ENCODE measurements around the gene NTN5. TPM values are rescaled to one million over a fixed set of nuclear protein-coding genes. Genes with fewer than 3 reads are reported as not detected.

NTN5 gene
- total and polyA plus RNA-seq, 9 of the 15 experiments (the other 6 are each of a cell fraction or from before 2014, with no cell fraction given) = not detected

DNA sequence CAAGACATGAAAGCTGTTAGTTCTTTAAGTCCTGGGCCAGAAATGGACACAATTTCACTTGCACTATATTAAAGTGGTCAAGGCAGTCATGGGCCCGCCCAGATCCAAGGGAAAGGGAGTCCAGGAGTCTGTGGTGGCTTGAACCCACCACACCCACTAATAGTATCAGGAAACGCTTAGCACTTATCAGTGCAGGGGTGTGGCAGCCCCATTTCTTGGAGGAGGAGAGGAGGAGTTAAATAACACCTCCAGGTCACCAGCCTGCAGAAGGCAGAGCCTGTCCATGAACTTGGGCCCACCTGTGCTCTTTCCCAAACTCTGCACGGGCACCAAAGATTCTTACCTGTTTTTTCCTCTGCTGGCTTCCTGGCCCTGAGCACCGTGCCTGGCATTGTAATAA, 5.4 kb upstream of the NTN5 start (continued):
- TF ChIP-seq, protein P1, sequence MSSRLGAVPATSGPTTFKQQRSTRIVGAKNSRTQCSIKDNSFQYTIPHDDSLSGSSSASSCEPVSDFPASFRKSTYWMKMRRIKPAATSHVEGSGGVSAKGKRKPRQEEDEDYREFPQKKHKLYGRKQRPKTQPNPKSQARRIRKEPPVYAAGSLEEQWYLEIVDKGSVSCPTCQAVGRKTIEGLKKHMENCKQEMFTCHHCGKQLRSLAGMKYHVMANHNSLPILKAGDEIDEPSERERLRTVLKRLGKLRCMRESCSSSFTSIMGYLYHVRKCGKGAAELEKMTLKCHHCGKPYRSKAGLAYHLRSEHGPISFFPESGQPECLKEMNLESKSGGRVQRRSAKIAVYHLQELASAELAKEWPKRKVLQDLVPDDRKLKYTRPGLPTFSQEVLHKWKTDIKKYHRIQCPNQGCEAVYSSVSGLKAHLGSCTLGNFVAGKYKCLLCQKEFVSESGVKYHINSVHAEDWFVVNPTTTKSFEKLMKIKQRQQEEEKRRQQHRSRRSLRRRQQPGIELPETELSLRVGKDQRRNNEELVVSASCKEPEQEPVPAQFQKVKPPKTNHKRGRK (tag; IDR thresholded peaks at IDR 0.05) = no peak
- TF ChIP-seq CTBP1 (IDR thresholded peaks at IDR 0.05; ENCODE audit: borderline replicate concordance) (peak; percentile 81), GTF2A2 (tag; IDR thresholded peaks at IDR 0.05) (no peak), HMG20A (CRISPR knock-in tag; conservative IDR thresholded peaks at IDR 0.05) (no peak), NCOA2 (IDR thresholded peaks at IDR 0.05; ENCODE audit: partially characterized antibody in 2 of 2) (no peak), TAF1 (IDR thresholded peaks at IDR 0.05; ENCODE audit: control insufficient read depth, extremely low read depth, insufficient read depth, low read length, severe bottlenecking) (no peak), ZNF239 (CRISPR knock-in tag; IDR thresholded peaks at IDR 0.05) (no peak), NFYB (IDR thresholded peaks at IDR 0.05; ENCODE audit: extremely low read depth, insufficient read length) (no peak), CXXC5 (CRISPR knock-in tag; IDR thresholded peaks at IDR 0.05) (peak; percentile 57; the same call in 1 of the 2 replicates), JUN (IDR thresholded peaks at IDR 0.05; ENCODE audit: borderline replicate concordance, low read depth, low read length) (no peak), JUN (CRISPR knock-in tag; IDR thresholded peaks at IDR 0.05; ENCODE audit: borderline replicate concordance) (no peak), RCOR1 (IDR thresholded peaks at IDR 0.05; ENCODE audit: borderline replicate concordance in 1 of 2, low read depth in 2 of 2, low read length in 2 of 2) (peak in 1 of 2 experiments; percentile 73; a peak in 1 of 4 replicates), ZFX (CRISPR knock-in tag; IDR thresholded peaks at IDR 0.05) (no peak), RBM22 (IDR thresholded peaks at IDR 0.05; ENCODE audit: low read depth, low read length, poor library complexity, severe bottlenecking) (no peak)
- TF ChIP-seq, protein P2, sequence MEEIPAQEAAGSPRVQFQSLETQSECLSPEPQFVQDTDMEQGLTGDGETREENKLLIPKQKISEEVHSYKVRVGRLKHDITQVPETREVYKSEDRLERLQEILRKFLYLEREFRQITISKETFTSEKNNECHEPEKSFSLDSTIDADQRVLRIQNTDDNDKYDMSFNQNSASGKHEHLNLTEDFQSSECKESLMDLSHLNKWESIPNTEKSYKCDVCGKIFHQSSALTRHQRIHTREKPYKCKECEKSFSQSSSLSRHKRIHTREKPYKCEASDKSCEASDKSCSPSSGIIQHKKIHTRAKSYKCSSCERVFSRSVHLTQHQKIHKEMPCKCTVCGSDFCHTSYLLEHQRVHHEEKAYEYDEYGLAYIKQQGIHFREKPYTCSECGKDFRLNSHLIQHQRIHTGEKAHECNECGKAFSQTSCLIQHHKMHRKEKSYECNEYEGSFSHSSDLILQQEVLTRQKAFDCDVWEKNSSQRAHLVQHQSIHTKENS (CRISPR knock-in tag; IDR thresholded peaks at IDR 0.05) = no peak
- TF ChIP-seq, protein P3, sequence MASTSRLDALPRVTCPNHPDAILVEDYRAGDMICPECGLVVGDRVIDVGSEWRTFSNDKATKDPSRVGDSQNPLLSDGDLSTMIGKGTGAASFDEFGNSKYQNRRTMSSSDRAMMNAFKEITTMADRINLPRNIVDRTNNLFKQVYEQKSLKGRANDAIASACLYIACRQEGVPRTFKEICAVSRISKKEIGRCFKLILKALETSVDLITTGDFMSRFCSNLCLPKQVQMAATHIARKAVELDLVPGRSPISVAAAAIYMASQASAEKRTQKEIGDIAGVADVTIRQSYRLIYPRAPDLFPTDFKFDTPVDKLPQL (IDR thresholded peaks at IDR 0.05; ENCODE audit: extremely low read depth, insufficient read length) = no peak
- TF ChIP-seq, protein P4, sequence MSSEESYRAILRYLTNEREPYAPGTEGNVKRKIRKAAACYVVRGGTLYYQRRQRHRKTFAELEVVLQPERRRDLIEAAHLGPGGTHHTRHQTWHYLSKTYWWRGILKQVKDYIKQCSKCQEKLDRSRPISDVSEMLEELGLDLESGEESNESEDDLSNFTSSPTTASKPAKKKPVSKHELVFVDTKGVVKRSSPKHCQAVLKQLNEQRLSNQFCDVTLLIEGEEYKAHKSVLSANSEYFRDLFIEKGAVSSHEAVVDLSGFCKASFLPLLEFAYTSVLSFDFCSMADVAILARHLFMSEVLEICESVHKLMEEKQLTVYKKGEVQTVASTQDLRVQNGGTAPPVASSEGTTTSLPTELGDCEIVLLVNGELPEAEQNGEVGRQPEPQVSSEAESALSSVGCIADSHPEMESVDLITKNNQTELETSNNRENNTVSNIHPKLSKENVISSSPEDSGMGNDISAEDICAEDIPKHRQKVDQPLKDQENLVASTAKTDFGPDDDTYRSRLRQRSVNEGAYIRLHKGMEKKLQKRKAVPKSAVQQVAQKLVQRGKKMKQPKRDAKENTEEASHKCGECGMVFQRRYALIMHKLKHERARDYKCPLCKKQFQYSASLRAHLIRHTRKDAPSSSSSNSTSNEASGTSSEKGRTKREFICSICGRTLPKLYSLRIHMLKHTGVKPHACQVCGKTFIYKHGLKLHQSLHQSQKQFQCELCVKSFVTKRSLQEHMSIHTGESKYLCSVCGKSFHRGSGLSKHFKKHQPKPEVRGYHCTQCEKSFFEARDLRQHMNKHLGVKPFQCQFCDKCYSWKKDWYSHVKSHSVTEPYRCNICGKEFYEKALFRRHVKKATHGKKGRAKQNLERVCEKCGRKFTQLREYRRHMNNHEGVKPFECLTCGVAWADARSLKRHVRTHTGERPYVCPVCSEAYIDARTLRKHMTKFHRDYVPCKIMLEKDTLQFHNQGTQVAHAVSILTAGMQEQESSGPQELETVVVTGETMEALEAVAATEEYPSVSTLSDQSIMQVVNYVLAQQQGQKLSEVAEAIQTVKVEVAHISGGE (CRISPR knock-in tag; IDR thresholded peaks at IDR 0.05) = no peak
- TF ChIP-seq, protein P5, sequence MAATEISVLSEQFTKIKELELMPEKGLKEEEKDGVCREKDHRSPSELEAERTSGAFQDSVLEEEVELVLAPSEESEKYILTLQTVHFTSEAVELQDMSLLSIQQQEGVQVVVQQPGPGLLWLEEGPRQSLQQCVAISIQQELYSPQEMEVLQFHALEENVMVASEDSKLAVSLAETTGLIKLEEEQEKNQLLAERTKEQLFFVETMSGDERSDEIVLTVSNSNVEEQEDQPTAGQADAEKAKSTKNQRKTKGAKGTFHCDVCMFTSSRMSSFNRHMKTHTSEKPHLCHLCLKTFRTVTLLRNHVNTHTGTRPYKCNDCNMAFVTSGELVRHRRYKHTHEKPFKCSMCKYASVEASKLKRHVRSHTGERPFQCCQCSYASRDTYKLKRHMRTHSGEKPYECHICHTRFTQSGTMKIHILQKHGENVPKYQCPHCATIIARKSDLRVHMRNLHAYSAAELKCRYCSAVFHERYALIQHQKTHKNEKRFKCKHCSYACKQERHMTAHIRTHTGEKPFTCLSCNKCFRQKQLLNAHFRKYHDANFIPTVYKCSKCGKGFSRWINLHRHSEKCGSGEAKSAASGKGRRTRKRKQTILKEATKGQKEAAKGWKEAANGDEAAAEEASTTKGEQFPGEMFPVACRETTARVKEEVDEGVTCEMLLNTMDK (IDR thresholded peaks at IDR 0.05; ENCODE audit: borderline replicate concordance, insufficient read depth, low read depth, low read length, poor library complexity, severe bottlenecking) = no peak
